ENCODE measurements around the gene WDR45.

The WDR45 gene

GRCh38 chrX:49066690-49067089 is 13.0 kb downstream of the WDR45 start:
- Histone ChIP-seq H3K27me3 (no peaks in the 10 kb centered on the region), H3K36me3 (no peaks in the 10 kb centered on the region), H3K9me3 (no peaks in the 10 kb centered on the region), H3K4me3 (ENCODE audit: low read depth, low read length) (no peak overlapping the region), H3K4me1 (no peaks in the 10 kb centered on the region)
- no peak for DNase-seq
- TF ChIP-seq CTCF (IDR thresholded peaks at IDR 0.05; ENCODE audit: low read depth, low read length): no peak

- no peaks in the 10 kb centered on the region for H3K36me3 ChIP-seq
- no peak overlapping the region for H3K4me3 ChIP-seq (ENCODE audit: low read depth, low read length)
- no peak for DNase-seq
- H3K27me3 ChIP-seq: no peaks in the 10 kb centered on the region
- no peak for TF ChIP-seq CTCF (IDR thresholded peaks at IDR 0.05; ENCODE audit: low read depth, low read length)
- no peaks in the 10 kb centered on the region for H3K4me1 ChIP-seq
- H3K9me3 ChIP-seq: no peaks in the 10 kb centered on the region
Observed at GRCh38 chrX:49066278-49066677, 13.4 kb downstream of the WDR45 start.

GRCh38 chrX:49064735-49065134 is 15.0 kb downstream of the WDR45 start:
- no peak overlapping the region for H3K4me3 ChIP-seq (ENCODE audit: low read depth, low read length)
- no peak for TF ChIP-seq CTCF (IDR thresholded peaks at IDR 0.05; ENCODE audit: low read depth, low read length)
- H3K9me3 ChIP-seq: no peaks in the 10 kb centered on the region
- DNase-seq: no peak
- no peaks in the 10 kb centered on the region for H3K36me3 ChIP-seq
- no peaks in the 10 kb centered on the region for H3K4me1 ChIP-seq
- H3K27me3 ChIP-seq: no peaks in the 10 kb centered on the region

- Histone ChIP-seq H3K4me3 (ENCODE audit: low read depth, low read length) (no peak overlapping the region), H3K4me1 (no peaks in the 10 kb centered on the region), H3K27me3 (no peaks in the 10 kb centered on the region), H3K36me3 (no peaks in the 10 kb centered on the region), H3K9me3 (no peaks in the 10 kb centered on the region)
- no peak for TF ChIP-seq CTCF (IDR thresholded peaks at IDR 0.05; ENCODE audit: low read depth, low read length)
- no peak for DNase-seq
Observed at GRCh38 chrX:49064303-49064702, 15.4 kb downstream of the WDR45 start.

GRCh38 chrX:49063715-49064114 is 16.0 kb downstream of the WDR45 start:
- no peaks in the 10 kb centered on the region for H3K36me3 ChIP-seq
- no peak for DNase-seq
- H3K4me3 ChIP-seq (ENCODE audit: low read depth, low read length): no peak overlapping the region
- no peaks in the 10 kb centered on the region for H3K4me1 ChIP-seq
- no peaks in the 10 kb centered on the region for H3K9me3 ChIP-seq
- no peak for TF ChIP-seq CTCF (IDR thresholded peaks at IDR 0.05; ENCODE audit: low read depth, low read length)
- H3K27me3 ChIP-seq: no peaks in the 10 kb centered on the region

- Histone ChIP-seq H3K4me3 (ENCODE audit: low read depth, low read length) (no peak overlapping the region), H3K4me1 (no peaks in the 10 kb centered on the region), H3K9me3 (no peaks in the 10 kb centered on the region), H3K27me3 (no peaks in the 10 kb centered on the region), H3K36me3 (no peaks in the 10 kb centered on the region)
- no peak for DNase-seq
- TF ChIP-seq CTCF (IDR thresholded peaks at IDR 0.05; ENCODE audit: low read depth, low read length): no peak
Observed at GRCh38 chrX:49061916-49062315, 17.8 kb downstream of the WDR45 start.

Measured in BE2C (cell line).